T-helper 2 cell (primary cell): ENCODE data around the gene HSPA1B.
A peak's percentile ranks its signal among the peaks of the same experiment; 100 is the strongest.
"Not testable (repeated sequence)": the region's sequence is repeated elsewhere in the genome, so short reads cannot be mapped to it uniquely, and the experiment has no call there.

ENCODE experiments used
- DNase-seq, 5 experiments: peaks; one replicate each; pipeline versions ENCODE4 v3.0.0 to v3.0.0-alpha.2; 2012 to 2022
- total RNA-seq, 2 donors: gene quantifications; one replicate each; lab custom pipeline; 2026; lab: John Stamatoyannopoulos, UW

Gene HSPA1B
- 25.9 to 76.6 reads per million in 2 donors for total RNA-seq

GRCh38 chr6:31827286-31828079 is at the start of gene HSPA1B:
HSPA1B (plus strand) TSS chr6:31827738; CDS start chr6:31827951, 213 bp downstream.
- DNase-seq, result peak; percentile 69 to 99 (median 79)

GRCh38 chr6:31778193-31778592 is 49.3 kb upstream of the HSPA1B start:
- no peak for DNase-seq

DNA sequence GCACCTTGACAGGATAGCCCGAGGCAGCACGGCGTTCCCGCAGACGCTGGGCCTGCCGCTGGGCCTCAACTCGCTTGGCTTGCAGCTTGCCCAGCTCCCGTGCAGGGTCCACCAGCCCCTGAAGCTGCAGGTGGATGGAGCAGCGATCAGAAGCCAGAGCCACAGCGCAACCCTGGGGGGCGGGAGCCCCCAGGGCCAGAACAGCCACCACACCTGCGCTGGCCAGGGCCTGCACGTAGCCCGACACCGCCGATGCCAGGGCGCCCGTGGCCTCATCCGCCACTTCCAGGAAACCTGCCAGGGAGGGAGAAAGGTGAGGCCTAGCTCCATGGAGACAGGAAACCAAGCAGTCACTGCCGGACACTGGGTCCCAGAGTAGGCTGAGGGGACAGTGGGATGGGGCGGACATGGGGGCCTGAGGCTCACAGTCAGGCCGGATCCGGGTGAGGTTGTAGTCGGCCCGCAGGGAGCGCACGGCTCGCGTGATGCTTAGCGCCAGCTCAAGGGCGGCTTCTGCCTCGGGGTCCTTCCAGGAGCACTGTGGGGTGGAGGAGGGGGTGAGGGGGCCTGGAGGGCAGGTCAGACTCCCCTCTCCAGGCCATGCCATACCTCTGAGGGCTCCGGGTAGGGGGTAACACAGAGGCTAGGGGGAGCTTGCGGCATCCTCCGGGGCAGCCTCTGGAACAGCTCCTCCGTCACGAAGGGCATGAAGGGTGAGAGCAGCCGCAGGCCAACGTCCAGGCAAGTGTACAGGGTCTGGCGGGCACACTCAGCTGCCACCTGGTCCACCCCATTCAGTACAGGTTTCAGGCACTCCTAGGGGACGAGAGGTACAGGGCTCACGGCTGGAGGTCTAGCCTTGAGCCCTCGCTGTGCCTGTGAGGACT is 48.3 kb upstream of the HSPA1B start:
- no peak for DNase-seq

DNA sequence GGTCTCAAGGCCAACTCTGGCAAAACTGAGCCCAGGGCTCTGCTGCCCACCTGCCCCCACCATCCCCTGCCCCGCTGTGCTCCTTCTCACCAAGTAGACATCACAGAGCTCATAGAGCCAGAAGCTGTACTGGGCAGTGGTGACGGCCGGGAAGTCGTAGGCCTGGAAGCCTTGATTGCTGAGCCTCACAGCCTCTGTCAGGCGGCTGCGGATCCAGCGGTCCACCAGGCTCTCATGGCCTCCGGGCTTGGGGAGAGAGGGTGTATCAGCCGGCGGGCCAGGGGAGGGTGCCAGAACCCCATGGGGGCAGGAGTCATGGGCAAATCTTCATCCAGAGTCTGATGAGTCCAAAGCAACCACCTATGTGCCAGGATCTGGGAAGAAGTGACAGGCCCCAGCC is 47.6 kb upstream of the HSPA1B start:
- DNase-seq, result no peak

- DNase-seq, result no peak
These were observed 46.9 kb upstream of the HSPA1B start for GRCh38 chr6:31780507-31781243.

- no peak for DNase-seq
These were observed 46.1 kb upstream of the HSPA1B start for GRCh38 chr6:31781244-31782125.

- DNase-seq, result no peak
These were observed 45.2 kb upstream of the HSPA1B start for GRCh38 chr6:31782126-31782855.

- DNase-seq, result no peak
These were observed 43.2 kb upstream of the HSPA1B start for GRCh38 chr6:31784098-31784925.

GRCh38 chr6:31785475-31785874 is 42.1 kb upstream of the HSPA1B start:
- no peak for DNase-seq

- no peak for DNase-seq
These were observed 36.0 kb upstream of the HSPA1B start for GRCh38 chr6:31791324-31792089.

GRCh38 chr6:31792090-31792374 is 35.5 kb upstream of the HSPA1B start:
- DNase-seq, result no peak

DNA sequence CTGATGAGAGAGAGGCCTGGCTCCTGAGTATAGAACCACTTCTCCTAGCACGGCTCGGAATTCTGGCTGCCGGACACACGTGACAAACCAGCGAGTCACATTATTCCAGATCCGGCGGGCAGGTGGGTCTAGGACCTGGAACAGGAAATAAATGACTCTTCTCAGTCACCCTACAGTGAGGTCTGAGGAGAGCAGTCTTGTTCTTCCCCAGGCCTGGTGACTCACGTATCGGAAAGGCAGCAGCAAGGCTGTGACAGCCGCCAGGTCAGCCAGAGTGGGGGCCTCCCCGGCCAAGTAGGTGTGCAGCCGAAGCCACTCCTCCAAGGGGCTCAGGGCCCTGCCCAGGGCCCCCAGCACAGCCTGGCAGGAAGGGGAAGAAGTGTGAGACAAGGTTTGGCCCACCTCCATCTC is 34.8 kb upstream of the HSPA1B start:
- no peak for DNase-seq

DNA sequence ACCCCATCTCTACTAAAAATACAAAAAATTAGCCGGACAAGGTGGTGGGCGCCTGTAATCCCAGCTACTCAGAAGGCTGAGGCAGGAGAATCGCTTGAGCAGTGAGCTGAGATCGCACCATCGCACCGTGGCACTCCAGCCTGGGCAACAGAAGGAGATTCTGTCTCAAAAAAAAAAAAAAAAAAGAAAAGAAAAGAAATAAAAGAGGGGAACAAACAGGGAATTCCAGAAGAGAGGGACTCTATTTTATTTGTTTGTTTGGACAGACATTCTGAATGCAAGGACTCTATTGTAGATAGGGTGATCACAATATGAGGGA is 33.7 kb upstream of the HSPA1B start:
- DNase-seq, result not testable (repeated sequence)

DNA sequence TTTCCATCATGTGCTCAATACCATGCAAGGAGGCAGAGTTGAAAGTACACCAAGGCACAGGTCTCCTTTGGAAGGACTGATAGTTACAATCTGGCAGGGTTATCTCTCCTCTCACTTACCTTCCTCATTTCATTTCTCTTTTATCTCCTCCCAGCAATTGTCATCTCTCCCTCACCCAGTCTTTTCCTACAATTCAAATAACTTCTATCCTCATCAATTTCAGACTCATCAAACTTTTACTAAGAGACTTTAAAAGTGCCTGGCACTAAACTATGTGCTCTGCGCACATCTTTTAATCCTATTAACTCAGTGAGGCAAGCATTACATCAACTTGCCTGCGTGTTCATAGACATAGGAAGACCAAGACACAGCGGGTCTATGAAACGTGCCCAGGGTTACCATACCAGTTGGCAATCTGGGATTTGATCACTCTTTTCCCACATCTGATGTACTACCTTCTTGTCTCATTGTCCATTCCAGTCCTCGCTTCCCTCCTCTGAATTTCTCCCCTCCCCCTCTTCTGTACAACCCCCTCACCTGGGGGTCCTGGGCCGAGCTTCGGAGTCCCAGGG is 33.2 kb upstream of the HSPA1B start:
- peak in 1 of 5 experiments; percentile 40 for DNase-seq

- DNase-seq, result peak in 1 of 5 experiments; percentile 13
These were observed 32.5 kb upstream of the HSPA1B start for GRCh38 chr6:31794866-31795615.

DNA sequence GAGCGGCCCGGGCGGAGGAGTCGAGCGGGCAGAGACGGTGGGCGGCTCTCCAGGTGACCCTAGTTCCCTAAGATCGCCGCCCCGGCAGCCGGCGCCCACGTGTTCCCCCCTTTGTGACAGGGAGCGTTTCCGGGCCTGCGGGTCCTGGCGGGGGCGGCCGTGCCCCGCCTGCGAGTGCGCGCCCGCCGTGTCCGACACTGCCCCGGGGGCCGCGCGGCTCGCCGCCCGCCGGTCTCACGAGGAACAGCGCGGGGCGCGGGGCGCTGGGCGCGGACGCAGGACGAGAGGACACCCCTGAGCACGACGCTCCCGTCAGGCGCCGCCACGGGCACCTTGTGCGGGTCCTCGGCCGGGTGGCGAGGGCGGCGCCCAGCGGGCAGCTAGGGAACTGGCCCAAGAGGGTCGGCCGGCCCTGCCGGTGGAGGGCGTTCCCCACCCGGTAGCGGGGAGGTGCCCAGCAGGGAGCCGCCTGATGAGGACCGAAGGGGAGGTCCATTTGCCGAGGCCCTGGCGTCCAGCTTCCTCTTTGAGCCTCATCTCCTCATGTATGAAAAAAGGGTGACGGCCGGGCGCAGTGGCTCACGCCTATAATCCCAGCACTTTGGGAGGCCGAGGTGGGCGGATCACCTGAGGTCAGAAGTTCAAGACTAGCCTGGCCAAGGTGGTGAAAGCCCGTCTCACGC is 31.8 kb upstream of the HSPA1B start, which contains the start of gene VARS1:
TSS of gene VARS1 (minus strand) at position 137 of the 683 bp plus-strand sequence. CDS start 535 bp downstream, outside the sequence.
- DNase-seq, result peak; percentile 64 to 88 (median 77)

GRCh38 chr6:31796993-31797385 is 30.5 kb upstream of the HSPA1B start:
- DNase-seq, result no peak

GRCh38 chr6:31797588-31797987 is 29.9 kb upstream of the HSPA1B start:
- peak in 2 of 5 experiments; percentile 24 to 88 for DNase-seq
